CD4-positive, alpha-beta T cell treated with Interleukin-6 for 4 hours (primary cell): ENCODE results near the gene NLGN1.
"Not testable (repeated sequence)": the region's sequence is repeated elsewhere in the genome, so short reads cannot be mapped to it uniquely, and the experiment has no call there.

Source experiments
- DNase-seq: peaks from one replicate; pipeline ENCODE4 v3.0.0-alpha.2; 2020; ENCODE audit warnings: mixed read lengths

NLGN1 gene

GRCh38 chr3:173439004-173439403 is 41.5 kb downstream of the NLGN1 start:
- no peak for DNase-seq

DNA sequence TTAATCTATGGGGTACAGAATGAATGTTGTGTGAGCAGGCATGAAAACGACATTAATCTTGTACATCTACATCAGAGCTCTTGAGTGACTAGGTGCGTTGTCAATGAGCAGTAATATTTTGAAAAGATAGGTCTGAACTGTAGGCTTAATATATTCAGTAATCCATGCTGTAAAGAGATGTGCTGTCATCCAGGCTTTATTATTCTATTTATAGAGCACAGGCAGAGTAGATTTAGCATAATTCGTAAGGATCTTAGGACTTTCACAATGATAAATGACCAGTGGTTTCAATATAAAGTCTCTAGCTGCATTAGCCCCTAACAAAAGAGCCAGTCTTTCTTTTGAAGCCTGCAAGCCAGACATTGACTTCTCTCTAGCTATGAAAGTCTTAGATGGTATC is 43.0 kb downstream of the NLGN1 start:
- DNase-seq, result no peak

DNA sequence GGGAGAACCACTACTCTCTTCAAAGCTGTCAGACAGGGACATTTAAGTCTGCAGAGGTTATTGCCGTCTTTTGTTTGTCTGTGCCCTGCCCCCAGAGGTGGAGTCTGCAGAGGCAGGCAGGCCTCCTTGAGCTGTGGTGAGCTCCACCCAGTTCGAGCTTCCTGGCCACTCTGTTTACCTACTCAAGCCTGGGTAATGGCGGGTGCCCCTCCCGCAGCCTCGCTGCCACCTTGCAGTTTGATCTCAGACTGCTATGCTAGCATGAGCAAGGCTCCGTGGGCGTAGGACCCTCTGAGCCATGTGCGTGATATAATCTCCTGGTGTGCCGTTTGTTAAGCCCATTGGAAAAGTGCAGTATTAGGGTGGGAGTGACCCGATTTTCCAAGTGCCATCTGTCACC is 54.0 kb downstream of the NLGN1 start:
- not testable (repeated sequence) for DNase-seq

- DNase-seq, result no peak
Observed at GRCh38 chr3:173463250-173463649, 65.7 kb downstream of the NLGN1 start.

DNA sequence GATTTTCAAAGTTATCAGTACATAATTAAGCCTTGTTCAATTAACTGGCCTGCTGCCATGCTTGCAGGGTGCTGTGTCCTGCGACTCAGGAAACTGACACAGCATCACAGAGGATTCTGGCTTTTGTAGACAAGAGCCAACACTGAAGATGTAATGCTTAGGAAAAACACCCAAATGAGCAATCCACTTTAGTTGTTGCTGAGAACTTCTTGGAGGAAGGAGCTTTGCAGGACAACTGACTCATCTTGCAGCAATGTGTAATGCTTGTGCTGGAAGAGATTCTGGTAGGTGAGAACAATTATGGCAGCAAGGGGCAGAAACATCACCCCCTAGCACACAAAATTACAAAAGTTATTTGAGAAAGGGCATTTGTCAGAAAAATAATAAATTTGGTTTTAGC is 67.6 kb downstream of the NLGN1 start:
- DNase-seq, result no peak

GRCh38 chr3:173465898-173466678 is 68.5 kb downstream of the NLGN1 start:
- no peak for DNase-seq

DNA sequence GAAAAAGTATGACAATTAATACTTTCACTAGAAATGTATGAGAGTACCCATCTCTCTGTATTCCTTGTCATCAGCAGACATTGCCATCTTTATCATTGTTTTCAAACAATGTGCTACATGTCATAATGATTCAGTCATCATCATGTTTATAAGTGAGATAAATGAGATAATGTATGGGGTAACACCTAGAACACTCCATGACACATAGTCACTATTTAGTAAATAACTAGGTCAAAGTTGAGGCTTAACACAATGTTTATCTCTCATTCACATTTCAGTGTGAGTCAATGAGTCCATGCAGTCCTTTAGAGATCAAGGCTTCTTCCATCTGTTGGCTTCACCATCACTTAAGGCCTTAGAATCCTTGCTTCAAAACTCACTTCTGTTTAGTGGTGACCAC is 70.0 kb downstream of the NLGN1 start:
- DNase-seq, result no peak

GRCh38 chr3:173473237-173473636 is 75.7 kb downstream of the NLGN1 start:
- no peak for DNase-seq

DNA sequence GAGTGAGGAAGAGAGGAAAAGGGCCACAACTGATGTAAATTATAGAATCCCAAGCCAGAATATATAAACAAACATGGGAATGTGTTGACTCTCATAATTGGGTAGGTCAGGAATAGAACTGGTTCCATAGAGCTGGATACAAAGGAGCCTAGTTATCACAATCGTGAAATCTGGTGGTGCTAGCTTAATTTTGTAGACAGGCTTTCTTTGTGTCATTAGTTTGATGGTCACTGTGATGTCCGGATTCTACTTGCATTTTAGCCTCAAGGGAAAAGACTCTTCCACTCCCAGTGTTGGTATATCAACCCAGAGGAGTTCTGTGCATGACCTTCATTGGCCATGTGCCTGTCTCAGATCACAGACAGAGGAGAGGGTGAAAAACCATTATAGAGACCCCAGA is 81.8 kb downstream of the NLGN1 start:
- no peak for DNase-seq

DNA sequence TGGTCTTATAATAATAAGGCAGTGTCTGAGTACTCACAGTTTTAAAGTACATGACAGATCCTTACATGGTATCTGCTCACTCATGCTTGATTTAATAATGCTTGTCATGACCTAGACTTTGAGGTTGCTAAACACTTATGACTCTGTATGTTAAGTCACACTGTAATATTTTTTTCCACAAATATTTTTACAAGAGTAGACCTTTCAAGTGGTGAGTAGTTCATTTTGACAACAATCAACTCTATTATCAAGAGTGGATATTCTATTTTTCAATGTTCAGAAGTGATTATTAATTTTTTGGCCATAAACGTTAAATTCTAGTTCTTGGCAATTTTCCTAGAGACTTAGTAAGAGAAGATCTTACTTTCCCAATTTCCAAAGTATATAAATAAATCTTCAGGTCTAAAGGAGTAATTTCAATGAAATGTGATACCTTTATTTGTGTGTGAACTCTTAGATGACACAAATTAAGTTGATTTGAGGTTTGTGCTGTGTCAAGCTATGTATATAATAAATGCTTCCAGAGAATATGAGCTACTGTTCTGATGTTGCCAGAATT is 104.5 kb downstream of the NLGN1 start:
- DNase-seq, result no peak

GRCh38 chr3:173502983-173503568 is 105.5 kb downstream of the NLGN1 start:
- no peak for DNase-seq

DNA sequence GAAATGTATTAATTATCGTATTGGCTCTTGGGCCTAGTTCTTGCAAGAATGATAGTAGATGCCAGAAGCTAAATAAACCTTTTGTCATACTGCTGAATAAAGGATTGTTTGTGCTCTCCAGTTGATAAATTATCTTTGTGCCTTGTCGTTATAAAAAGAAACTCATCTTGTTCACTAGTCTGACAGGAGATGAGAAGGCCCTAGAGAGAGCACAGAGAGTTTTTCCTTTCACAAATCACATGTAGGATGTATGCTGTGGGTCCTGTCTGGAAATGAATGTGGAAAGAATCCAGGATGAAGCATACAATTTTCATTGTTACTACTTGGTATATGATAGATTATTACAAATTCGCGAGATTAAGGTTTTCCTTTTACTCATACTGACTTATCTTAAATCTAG is 113.0 kb downstream of the NLGN1 start:
- DNase-seq, result no peak

DNA sequence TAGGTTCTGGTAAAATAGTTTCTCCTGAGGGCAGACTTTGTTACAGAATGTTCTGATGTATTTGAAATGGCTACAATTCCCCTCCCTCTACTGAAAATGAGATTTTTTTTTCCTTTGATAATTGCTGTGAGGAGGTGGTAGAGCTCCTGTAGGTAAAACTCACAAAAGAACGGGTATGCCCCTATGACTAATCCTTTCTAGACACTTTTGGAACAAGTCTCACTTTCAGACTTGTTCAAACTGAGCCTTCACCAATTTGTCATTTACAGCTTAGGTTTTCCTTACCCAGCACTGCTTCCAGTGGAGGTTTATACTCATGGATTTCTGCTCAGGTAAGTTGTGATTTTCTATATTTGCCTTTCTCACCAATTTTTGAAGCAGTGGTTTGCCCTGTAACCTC is 115.6 kb downstream of the NLGN1 start:
- DNase-seq, result no peak

GRCh38 chr3:173529062-173529711 is 131.6 kb downstream of the NLGN1 start:
- DNase-seq, result no peak

DNA sequence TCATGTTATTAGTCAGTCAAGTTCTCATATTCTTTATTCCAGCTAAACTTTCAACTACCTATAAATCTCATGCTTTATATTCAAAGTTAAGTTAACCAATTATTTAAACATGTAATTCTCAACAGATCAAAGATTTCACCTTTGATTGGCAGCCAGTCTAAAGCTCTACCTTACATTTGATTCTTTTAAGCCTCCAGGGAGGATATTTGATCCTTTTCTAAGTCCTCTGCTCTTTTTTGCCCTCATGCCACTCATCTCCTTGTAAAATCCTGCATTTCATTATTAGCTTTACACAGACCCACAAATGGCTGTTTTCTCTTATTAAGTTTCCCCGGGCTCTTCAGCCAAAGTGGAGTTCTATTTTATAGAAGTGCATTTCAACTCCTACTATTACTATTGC is 134.1 kb downstream of the NLGN1 start:
- DNase-seq, result no peak

- no peak for DNase-seq
Observed at GRCh38 chr3:173538410-173538809, 140.9 kb downstream of the NLGN1 start.

GRCh38 chr3:173545590-173545989 is 148.0 kb downstream of the NLGN1 start:
- not testable (repeated sequence) for DNase-seq

DNA sequence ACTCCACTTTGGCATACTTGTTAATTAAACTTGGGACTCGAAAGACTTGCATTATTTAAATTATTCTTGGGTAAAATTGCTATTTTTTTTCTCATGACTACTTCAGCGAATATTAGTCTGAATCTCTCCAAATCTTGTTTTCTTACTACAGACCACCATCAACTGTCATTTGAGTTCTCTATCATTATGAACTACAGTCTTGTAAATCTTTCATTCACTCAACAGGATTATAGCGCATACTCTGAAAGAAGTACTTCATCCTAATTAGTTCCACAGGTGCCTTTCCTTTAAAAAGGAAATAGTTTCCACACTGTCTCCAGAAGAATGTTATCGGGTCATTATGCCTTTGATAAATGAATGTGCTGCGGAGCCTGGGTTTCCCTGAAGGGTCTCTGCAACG is 149.5 kb downstream of the NLGN1 start:
- no peak for DNase-seq

DNA sequence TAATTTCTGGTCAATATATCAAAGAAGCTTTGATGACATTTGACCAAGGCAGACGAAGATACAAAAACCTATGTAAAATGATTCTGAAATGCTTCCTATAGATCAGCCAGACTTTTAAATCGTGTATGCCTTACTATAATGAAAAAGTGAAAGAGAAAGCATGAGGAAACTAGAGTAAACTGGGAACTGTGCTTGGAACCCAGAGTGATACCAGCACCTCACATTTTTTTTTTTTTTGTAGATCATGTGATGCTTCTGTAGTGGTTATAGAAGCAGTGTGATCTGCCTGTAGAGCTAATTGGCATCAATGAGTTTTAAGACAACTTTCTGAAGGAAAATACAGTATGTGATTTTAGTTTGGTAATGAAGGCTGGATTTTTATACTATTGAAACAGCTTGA is 150.7 kb downstream of the NLGN1 start:
- no peak for DNase-seq

- DNase-seq, result no peak
Observed at GRCh38 chr3:173552526-173552925, 155.0 kb downstream of the NLGN1 start.

DNA sequence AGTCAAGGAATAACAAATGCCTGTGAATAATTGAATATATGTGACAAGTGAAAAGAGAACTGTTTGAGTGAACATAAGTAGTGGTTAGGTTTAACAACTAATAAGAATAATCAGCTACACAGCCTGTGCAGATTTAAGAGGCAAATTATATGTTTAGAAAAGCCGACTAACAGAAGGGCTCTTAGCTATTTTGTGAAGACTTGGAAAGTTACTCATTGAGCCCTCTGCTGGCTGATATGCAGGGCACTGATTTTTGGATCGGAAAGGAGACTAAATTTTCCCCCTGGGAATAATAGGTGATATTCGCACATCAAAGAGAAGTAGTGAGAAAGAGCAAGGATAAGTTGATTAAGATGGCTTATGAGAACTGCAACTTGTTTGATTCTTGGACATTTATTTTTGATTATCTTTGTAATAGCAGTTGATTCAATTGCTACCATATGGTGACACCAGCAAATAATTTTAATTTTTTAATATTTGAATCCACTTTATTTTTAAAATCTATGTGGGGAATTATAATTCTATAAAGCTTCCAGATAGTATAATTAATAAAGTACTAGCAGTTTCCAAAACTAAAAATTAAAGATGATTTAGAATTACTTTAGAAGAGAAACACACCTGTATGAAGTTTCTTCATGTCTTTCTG is 156.2 kb downstream of the NLGN1 start:
- DNase-seq, result no peak

- DNase-seq, result no peak
Observed at GRCh38 chr3:173556546-173556945, 159.0 kb downstream of the NLGN1 start.

- no peak for DNase-seq
Observed at GRCh38 chr3:173567997-173568396, 170.5 kb downstream of the NLGN1 start.
